Neuronal stem cell (in vitro differentiated cells): ENCODE data around the gene ABCC1.

Experiments used
- DNase-seq: peaks from one replicate; pipeline ENCODE4 v3.0.0-alpha.2; 2013; ENCODE audit warnings: low spot score
- H2AFZ ChIP-seq: one replicate; pipeline ENCODE4 v1.6.1; 2013; ENCODE audit warnings: mild to moderate bottlenecking, low read length, inconsistent platforms
- H2AK5ac ChIP-seq: 2 replicates; pipeline ENCODE4 v1.6.1; 2013; ENCODE audit warnings: low read depth, mild to moderate bottlenecking, inconsistent platforms, low read length, moderate library complexity, mixed read lengths
- H2BK120ac ChIP-seq: 2 replicates; pipeline ENCODE4 v1.6.1; 2013; ENCODE audit warnings: low read depth, mild to moderate bottlenecking, inconsistent platforms, low read length, moderate library complexity, mixed read lengths
- H2BK12ac ChIP-seq: one replicate; pipeline ENCODE4 v1.6.1; 2013; ENCODE audit warnings: low read length, inconsistent platforms
- H2BK15ac ChIP-seq: 2 replicates; pipeline ENCODE4 v1.6.1; 2013; ENCODE audit warnings: mild to moderate bottlenecking, low read length, inconsistent platforms, mixed read lengths
- H2BK5ac ChIP-seq: one replicate; pipeline ENCODE4 v1.6.1; 2013; ENCODE audit warnings: inconsistent platforms, mild to moderate bottlenecking, low read length, moderate library complexity
- H3K14ac ChIP-seq: one replicate; pipeline ENCODE4 v1.6.1; 2013; ENCODE audit warnings: low read length, inconsistent platforms
- H3K18ac ChIP-seq: 2 replicates; pipeline ENCODE4 v1.6.1; 2013; ENCODE audit warnings: low read length, inconsistent platforms
- H3K23ac ChIP-seq: 2 replicates; pipeline ENCODE4 v1.6.1; 2013; ENCODE audit warnings: low read depth, mild to moderate bottlenecking, mixed read lengths, low read length, inconsistent platforms; ENCODE audit not compliant: poor library complexity
- H3K27ac ChIP-seq: replicated peaks from 3 replicates; pipeline ENCODE4 v1.5.1; 2013; ENCODE audit warnings: low read length, inconsistent platforms
- H3K27me3 ChIP-seq, 3 experiments: 2 replicates each; pipeline ENCODE4 v1.6.1; 2013; ENCODE audit warnings: low read length in 3 of 3, mild to moderate bottlenecking in 2 of 3, inconsistent platforms in 1 of 3, low read depth in 1 of 3, mixed read lengths in 1 of 3, moderate library complexity in 1 of 3; ENCODE audit not compliant: control insufficient read depth in 3 of 3, insufficient read depth in 3 of 3
- H3K36me3 ChIP-seq, 2 donors: replicated peaks in 1 of 2; 2 replicates each; pipeline ENCODE4 v1.6.1; 2013; ENCODE audit warnings: low read length in 2 of 2; ENCODE audit not compliant: control insufficient read depth in 2 of 2, insufficient read depth in 2 of 2
- H3K4ac ChIP-seq: 2 replicates; pipeline ENCODE4 v1.6.1; 2013; ENCODE audit warnings: inconsistent platforms, mild to moderate bottlenecking, low read length, moderate library complexity
- H3K4me1 ChIP-seq, 2 donors: 1 replicate in 1 of 2; 2 replicates in 1 of 2; pipeline ENCODE4 v1.6.1; 2013; ENCODE audit warnings: low read length in 2 of 2, low read depth in 1 of 2; ENCODE audit not compliant: control insufficient read depth in 2 of 2, insufficient read depth in 1 of 2
- H3K4me2 ChIP-seq: one replicate; pipeline ENCODE4 v1.6.1; 2013; ENCODE audit warnings: mild to moderate bottlenecking, low read length, inconsistent platforms; ENCODE audit not compliant: insufficient read depth, poor library complexity, severe bottlenecking
- H3K4me3 ChIP-seq, 2 donors: 2 replicates each; pipeline ENCODE4 v1.5.1; 2013; ENCODE audit warnings: low read length in 2 of 2, mild to moderate bottlenecking in 2 of 2, inconsistent platforms in 1 of 2, moderate library complexity in 1 of 2
- H3K79me1 ChIP-seq: one replicate; pipeline ENCODE4 v1.6.1; 2013; ENCODE audit warnings: low read depth, mild to moderate bottlenecking, inconsistent platforms, low read length, moderate library complexity
- H3K9ac ChIP-seq: one replicate; pipeline ENCODE4 v1.6.1; 2013; ENCODE audit warnings: mild to moderate bottlenecking, low read depth, low read length, inconsistent platforms; ENCODE audit not compliant: poor library complexity
- H3K9me3 ChIP-seq, 2 donors: replicated peaks in 1 of 2; 2 replicates each; pipeline versions ENCODE3 to v1.6.1; 2013; ENCODE audit warnings: low read length in 2 of 2, mild to moderate bottlenecking in 2 of 2, inconsistent platforms in 1 of 2, low read depth in 1 of 2, mixed read lengths in 1 of 2, moderate library complexity in 1 of 2; ENCODE audit not compliant: control insufficient read depth in 2 of 2, insufficient read depth in 1 of 2
- H4K8ac ChIP-seq: one replicate; pipeline ENCODE4 v1.6.1; 2013; ENCODE audit warnings: low read depth, mild to moderate bottlenecking, inconsistent platforms, low read length, moderate library complexity
- H4K91ac ChIP-seq: one replicate; pipeline ENCODE4 v1.6.1; 2013; ENCODE audit warnings: low read length, low read depth, mild to moderate bottlenecking, inconsistent platforms; ENCODE audit not compliant: poor library complexity
- WGBS, 2 donors: extraction: QIAGEN DNeasy Blood & Tissue Kit; methylation state at CpG; one replicate each; pipeline ENCODE4 v1.1.7; 2013; ENCODE audit warnings: missing lambda C conversion rate in 2 of 2, mixed read lengths in 1 of 2; ENCODE audit not compliant: insufficient read length in 2 of 2, insufficient replicate concordance in 1 of 2; ENCODE audit errors: extremely low coverage in 2 of 2; 5-methylcytosine and 5-hydroxymethylcytosine counted together

ABCC1 gene

DNA sequence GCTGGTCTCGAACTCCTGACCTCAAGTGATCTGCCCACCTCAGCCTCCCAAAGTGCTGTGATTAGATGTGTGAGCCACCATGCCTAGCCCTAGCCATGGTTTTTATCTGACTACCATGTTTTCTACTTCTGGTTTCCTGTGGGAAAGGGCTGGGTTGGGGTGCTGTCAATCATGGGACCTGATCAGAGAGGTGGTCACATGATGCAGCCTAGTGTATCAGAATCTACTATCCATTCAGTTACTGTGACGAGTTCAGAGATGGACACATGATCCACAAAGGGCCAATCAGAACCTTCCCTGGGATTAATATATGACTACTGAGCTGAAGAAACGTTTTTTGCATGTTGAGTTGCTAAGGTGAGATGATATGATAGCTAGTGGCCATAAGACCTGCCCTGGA is 214.8 kb downstream of the ABCC1 start:
- H3K14ac ChIP-seq = no peak overlapping the region
- no peak overlapping the region for H4K8ac ChIP-seq
- no peak overlapping the region for H3K9ac ChIP-seq
- H3K18ac ChIP-seq = no peak overlapping the region
- H3K4me2 ChIP-seq = no peak overlapping the region
- H2AK5ac ChIP-seq = no peak overlapping the region
- H3K4me1 ChIP-seq = no peaks in the 10 kb centered on the region
- H3K79me1 ChIP-seq = no peaks in the 10 kb centered on the region
- no peak overlapping the region for H2AFZ ChIP-seq
- H2BK5ac ChIP-seq = no peak overlapping the region
- peaks cover 15 to 16% of the 10 kb centered on the region in 2 donors for H3K9me3 ChIP-seq
- H3K36me3 ChIP-seq = no peaks in the 10 kb centered on the region
- H3K4me3 ChIP-seq = no peak overlapping the region
- no peaks in the 10 kb centered on the region for H3K27me3 ChIP-seq
- H3K27ac ChIP-seq = no peak overlapping the region
- no peak overlapping the region for H3K23ac ChIP-seq
- H3K4ac ChIP-seq = no peak overlapping the region
- H2BK12ac ChIP-seq = no peak overlapping the region
- no peak overlapping the region for H2BK15ac ChIP-seq
- whole genome bisulfite sequencing, 2 donors = no CpG with 5 or more reads among the region's 3 CpGs
- no peak for DNase-seq
- H4K91ac ChIP-seq = no peak overlapping the region
- no peak overlapping the region for H2BK120ac ChIP-seq

DNA sequence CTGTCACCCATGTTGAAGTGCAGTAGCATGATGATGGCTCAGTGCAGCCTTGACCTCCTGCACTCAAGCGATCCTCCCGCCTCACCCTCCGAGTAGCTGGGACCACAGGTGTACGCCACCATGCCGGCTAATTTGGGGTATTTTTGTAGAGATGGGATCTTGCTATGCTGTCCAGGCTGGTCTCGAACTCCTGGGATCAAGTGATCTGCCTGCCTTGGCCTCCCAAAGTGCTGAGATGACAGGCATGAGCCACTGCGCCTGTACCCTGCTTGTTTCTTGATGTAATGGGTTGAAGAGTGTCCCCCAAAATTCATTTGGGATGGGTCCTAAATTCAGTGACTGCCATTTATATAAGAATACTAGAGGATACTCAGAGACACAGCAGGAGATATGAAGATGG is 216.7 kb downstream of the ABCC1 start:
- Histone ChIP-seq H2BK12ac (no peak overlapping the region), H2AK5ac (no peak overlapping the region), H3K4me3 (no peak overlapping the region), H2AFZ (no peak overlapping the region), H4K8ac (no peak overlapping the region), H3K9ac (no peak overlapping the region), H3K27me3 (no peaks in the 10 kb centered on the region), H3K9me3 (peaks cover 7 to 9% of the 10 kb centered on the region in 2 donors), H3K4me2 (no peak overlapping the region), H2BK120ac (no peak overlapping the region), H3K4me1 (no peaks in the 10 kb centered on the region), H3K4ac (no peak overlapping the region), H3K14ac (no peak overlapping the region), H3K27ac (no peak overlapping the region), H3K18ac (no peak overlapping the region), H3K36me3 (no peaks in the 10 kb centered on the region), H3K23ac (no peak overlapping the region), H2BK15ac (no peak overlapping the region), H3K79me1 (no peaks in the 10 kb centered on the region), H4K91ac (no peak overlapping the region), H2BK5ac (no peak overlapping the region)
- WGBS, 2 donors = no CpG with 5 or more reads among the region's 7 CpGs
- DNase-seq = no peak

DNA sequence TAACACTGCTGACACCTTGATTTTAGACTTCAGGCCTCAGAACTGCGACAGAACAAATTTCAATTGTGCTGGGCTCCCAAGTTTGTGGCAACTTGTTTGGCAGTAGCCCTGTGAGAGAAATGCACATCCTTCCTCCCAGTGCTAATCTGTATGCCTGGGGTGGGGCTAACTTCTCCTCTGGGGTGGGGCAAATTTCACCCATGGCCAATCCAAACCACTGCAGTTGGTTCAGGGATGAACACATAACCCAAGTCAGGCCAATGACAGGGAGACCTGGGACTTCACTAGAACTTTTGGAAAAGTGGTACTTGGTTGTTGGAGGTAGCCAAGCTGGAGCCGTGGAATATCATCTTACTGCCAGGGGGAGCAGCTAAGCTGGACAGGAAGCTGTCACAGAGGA is 217.5 kb downstream of the ABCC1 start:
- H3K27me3 ChIP-seq = no peaks in the 10 kb centered on the region
- H2AFZ ChIP-seq = no peak overlapping the region
- H3K4ac ChIP-seq = no peak overlapping the region
- no peak overlapping the region for H4K8ac ChIP-seq
- no peak overlapping the region for H4K91ac ChIP-seq
- no peak overlapping the region for H2BK15ac ChIP-seq
- H3K4me1 ChIP-seq = no peaks in the 10 kb centered on the region
- H3K18ac ChIP-seq = no peak overlapping the region
- H3K36me3 ChIP-seq = no peaks in the 10 kb centered on the region
- no peak overlapping the region for H2BK12ac ChIP-seq
- no peak for DNase-seq
- H3K9me3 ChIP-seq = peaks cover 0 to 5% of the 10 kb centered on the region in 2 donors
- no peak overlapping the region for H2BK120ac ChIP-seq
- no peaks in the 10 kb centered on the region for H3K79me1 ChIP-seq
- no peak overlapping the region for H2AK5ac ChIP-seq
- H3K27ac ChIP-seq = no peak overlapping the region
- no peak overlapping the region for H3K23ac ChIP-seq
- no CpG with 5 or more reads among the region's 2 CpGs for WGBS, 2 donors
- H3K14ac ChIP-seq = no peak overlapping the region
- H3K9ac ChIP-seq = no peak overlapping the region
- no peak overlapping the region for H3K4me3 ChIP-seq
- H3K4me2 ChIP-seq = no peak overlapping the region
- no peak overlapping the region for H2BK5ac ChIP-seq

DNA sequence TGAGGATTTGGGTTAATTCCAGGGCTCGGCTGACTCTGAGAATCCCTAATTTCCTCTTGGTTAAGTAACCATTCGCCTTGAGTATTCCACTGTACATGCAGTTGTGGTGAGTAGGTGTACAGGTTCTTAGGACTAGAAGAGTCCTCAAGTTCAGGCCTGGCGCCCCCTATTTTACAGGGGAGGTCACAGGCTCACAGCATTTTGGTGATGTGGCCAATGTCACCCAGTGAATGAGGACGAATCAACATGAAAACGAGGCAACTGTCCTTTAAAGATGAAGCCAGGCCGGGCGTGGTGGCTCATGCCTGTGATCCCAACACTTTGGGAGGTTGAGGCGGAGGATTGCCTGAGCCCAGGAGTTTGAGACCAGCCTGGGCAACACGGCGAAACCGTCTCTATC is 218.5 kb downstream of the ABCC1 start:
- Histone ChIP-seq H3K18ac (no peak overlapping the region), H3K79me1 (no peaks in the 10 kb centered on the region), H3K27me3 (no peaks in the 10 kb centered on the region), H2BK12ac (no peak overlapping the region), H4K8ac (no peak overlapping the region), H4K91ac (no peak overlapping the region), H3K9ac (no peak overlapping the region), H3K36me3 (no peaks in the 10 kb centered on the region), H2BK120ac (no peak overlapping the region), H2BK5ac (no peak overlapping the region), H3K9me3 (peaks cover 0 to 3% of the 10 kb centered on the region in 2 donors), H2AFZ (no peak overlapping the region), H2AK5ac (no peak overlapping the region), H3K4me3 (no peak overlapping the region), H3K4ac (no peak overlapping the region), H3K27ac (no peak overlapping the region), H3K4me2 (no peak overlapping the region), H3K23ac (no peak overlapping the region), H3K4me1 (no peaks in the 10 kb centered on the region), H2BK15ac (no peak overlapping the region), H3K14ac (no peak overlapping the region)
- no CpG with 5 or more reads among the region's 11 CpGs for WGBS, 2 donors
- DNase-seq = no peak
